Mesenchymal stem cell (in vitro differentiated cells and primary cell): ENCODE measurements around the gene COX8A.

Experiments
- DNase-seq: peaks from one replicate; pipeline ENCODE4 v3.0.0-alpha.2; 2013
- H2AFZ ChIP-seq: one replicate; pipeline ENCODE4 v1.6.1; 2013; ENCODE audit warnings: low read depth, mild to moderate bottlenecking, control low read depth, inconsistent platforms, low read length, moderate library complexity
- H2AK5ac ChIP-seq: 2 replicates; pipeline ENCODE4 v1.6.1; 2013; ENCODE audit warnings: low read length, moderate library complexity, mild to moderate bottlenecking, inconsistent platforms; ENCODE audit not compliant: severe bottlenecking
- H2BK120ac ChIP-seq: one replicate; pipeline ENCODE4 v1.6.1; 2013; ENCODE audit warnings: low read depth, mild to moderate bottlenecking, inconsistent platforms, low read length, moderate library complexity
- H2BK12ac ChIP-seq, 2 experiments: one replicate each; pipeline ENCODE4 v1.6.1; 2013; ENCODE audit warnings: inconsistent platforms in 2 of 2, low read length in 2 of 2, mild to moderate bottlenecking in 2 of 2, moderate library complexity in 2 of 2, control low read depth in 1 of 2
- H2BK15ac ChIP-seq: one replicate; pipeline ENCODE4 v1.6.1; 2013; ENCODE audit warnings: mild to moderate bottlenecking, low read depth, inconsistent platforms; ENCODE audit not compliant: poor library complexity, severe bottlenecking
- H2BK5ac ChIP-seq: 2 replicates; pipeline ENCODE4 v1.6.1; 2013; ENCODE audit warnings: low read depth, mild to moderate bottlenecking, low read length, control low read depth, inconsistent platforms; ENCODE audit not compliant: poor library complexity, severe bottlenecking
- H3K14ac ChIP-seq, 2 experiments: one replicate each; pipeline ENCODE4 v1.6.1; 2013; ENCODE audit warnings: inconsistent platforms in 2 of 2, low read length in 2 of 2, control low read depth in 1 of 2, mild to moderate bottlenecking in 1 of 2, moderate library complexity in 1 of 2
- H3K18ac ChIP-seq, 2 experiments: one replicate each; pipeline ENCODE4 v1.6.1; 2013; ENCODE audit warnings: inconsistent platforms in 2 of 2, low read length in 2 of 2, control low read depth in 1 of 2, low read depth in 1 of 2, mild to moderate bottlenecking in 1 of 2
- H3K23ac ChIP-seq, 2 experiments: one replicate each; pipeline ENCODE4 v1.6.1; 2013; ENCODE audit warnings: inconsistent platforms in 2 of 2, low read length in 2 of 2, mild to moderate bottlenecking in 2 of 2, moderate library complexity in 2 of 2, control low read depth in 1 of 2
- H3K27ac ChIP-seq: 2 replicates; pipeline ENCODE4 v1.5.1; 2013; ENCODE audit warnings: mild to moderate bottlenecking, moderate library complexity, low read length, control low read depth, inconsistent platforms; ENCODE audit not compliant: poor library complexity, severe bottlenecking
- H3K27me3 ChIP-seq, 2 experiments: 2 replicates each; pipeline versions ENCODE4 v1.6.1 to v1.7.0; 2013; ENCODE audit warnings: low read length in 2 of 2, mild to moderate bottlenecking in 2 of 2, moderate library complexity in 2 of 2, control low read depth in 1 of 2, inconsistent platforms in 1 of 2; ENCODE audit not compliant: control insufficient read depth in 1 of 2, insufficient read depth in 1 of 2
- H3K36me3 ChIP-seq, 2 experiments: 2 replicates each; pipeline versions ENCODE4 v1.6.1 to v1.7.0; 2013; ENCODE audit warnings: low read length in 2 of 2, control low read depth in 1 of 2, inconsistent platforms in 1 of 2, low read depth in 1 of 2, mild to moderate bottlenecking in 1 of 2; ENCODE audit not compliant: insufficient read depth in 2 of 2, control insufficient read depth in 1 of 2
- H3K4ac ChIP-seq, 2 experiments: one replicate each; pipeline ENCODE4 v1.6.1; 2013; ENCODE audit warnings: inconsistent platforms in 2 of 2, low read length in 2 of 2, mild to moderate bottlenecking in 2 of 2, moderate library complexity in 2 of 2, control low read depth in 1 of 2, low read depth in 1 of 2
- H3K4me1 ChIP-seq: 2 replicates; pipeline ENCODE4 v1.6.1; 2013; ENCODE audit warnings: low read depth, low read length, control low read depth; ENCODE audit not compliant: control insufficient read depth, insufficient read depth
- H3K4me2 ChIP-seq: 2 replicates; pipeline ENCODE4 v1.6.1; 2013; ENCODE audit warnings: low read length, mild to moderate bottlenecking, inconsistent platforms; ENCODE audit not compliant: poor library complexity, severe bottlenecking
- H3K4me3 ChIP-seq, 2 experiments: 2 replicates each; pipeline versions ENCODE4 v1.5.1 to v1.7.0; 2013; ENCODE audit warnings: low read length in 2 of 2, mild to moderate bottlenecking in 2 of 2, control low read depth in 1 of 2, low read depth in 1 of 2; ENCODE audit not compliant: insufficient read depth in 1 of 2
- H3K79me1 ChIP-seq: replicated peaks from 2 replicates; pipeline ENCODE4 v1.6.1; 2013; ENCODE audit warnings: mild to moderate bottlenecking, control low read depth, low read length, inconsistent platforms; ENCODE audit not compliant: poor library complexity, severe bottlenecking
- H3K9ac ChIP-seq: 2 replicates; pipeline ENCODE4 v1.7.0; 2013; ENCODE audit warnings: mild to moderate bottlenecking, low read length, moderate library complexity
- H3K9me3 ChIP-seq: 2 replicates; pipeline ENCODE4 v1.7.0; 2013; ENCODE audit warnings: mild to moderate bottlenecking, low read length; ENCODE audit not compliant: control insufficient read depth
- H4K8ac ChIP-seq: one replicate; pipeline ENCODE4 v1.6.1; 2013; ENCODE audit warnings: inconsistent platforms, mild to moderate bottlenecking, low read length, moderate library complexity
- H4K91ac ChIP-seq: one replicate; pipeline ENCODE4 v1.6.1; 2013; ENCODE audit warnings: mild to moderate bottlenecking, low read length, inconsistent platforms
- WGBS: methylation state at CpG from one replicate; pipeline ENCODE4 v1.1.7; 2013; ENCODE audit warnings: mixed read lengths; 5-methylcytosine and 5-hydroxymethylcytosine counted together

Gene COX8A

DNA sequence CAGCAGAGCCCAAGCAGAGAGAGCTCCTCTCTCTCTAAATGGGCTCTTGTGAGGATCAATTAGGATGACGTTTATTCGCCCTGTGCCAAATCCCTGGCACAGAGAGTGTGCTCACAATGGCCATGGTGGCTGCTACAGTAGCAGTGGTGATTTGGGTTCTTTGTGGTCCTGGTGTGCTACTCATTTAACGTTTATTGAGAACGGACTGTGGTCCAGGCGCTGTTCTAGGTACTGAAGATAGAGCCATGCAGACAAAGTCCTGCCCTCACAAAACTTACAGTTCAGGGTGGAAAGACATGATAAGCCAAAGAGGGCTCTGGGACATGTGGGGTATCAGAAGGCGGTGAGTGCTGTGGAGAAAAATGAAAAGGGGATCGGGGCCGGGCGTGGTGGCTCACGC is 17.1 kb downstream of the COX8A start:
- DNase-seq = no peak
- Histone ChIP-seq H3K27me3 (no peaks in the 10 kb centered on the region), H2BK15ac (no peak overlapping the region), H2BK5ac (no peak overlapping the region), H3K4me2 (no peak overlapping the region), H3K4me3 (no peak overlapping the region), H3K14ac (no peak overlapping the region), H3K9ac (no peak overlapping the region), H3K79me1 (peaks cover 53% of the 10 kb centered on the region), H3K23ac (no peak overlapping the region), H3K4ac (no peak overlapping the region), H2BK12ac (no peak overlapping the region), H2BK120ac (no peak overlapping the region), H3K27ac (no peak overlapping the region), H3K9me3 (no peaks in the 10 kb centered on the region), H3K4me1 (peaks cover 20% of the 10 kb centered on the region), H4K91ac (no peak overlapping the region), H2AFZ (no peak overlapping the region), H3K36me3 (peaks cover 66 to 80% of the 10 kb centered on the region in 2 experiments), H2AK5ac (no peak overlapping the region), H3K18ac (no peak overlapping the region), H4K8ac (no peak overlapping the region)
- WGBS = 96% methylated on average over 10 of the region's 10 CpGs

DNA sequence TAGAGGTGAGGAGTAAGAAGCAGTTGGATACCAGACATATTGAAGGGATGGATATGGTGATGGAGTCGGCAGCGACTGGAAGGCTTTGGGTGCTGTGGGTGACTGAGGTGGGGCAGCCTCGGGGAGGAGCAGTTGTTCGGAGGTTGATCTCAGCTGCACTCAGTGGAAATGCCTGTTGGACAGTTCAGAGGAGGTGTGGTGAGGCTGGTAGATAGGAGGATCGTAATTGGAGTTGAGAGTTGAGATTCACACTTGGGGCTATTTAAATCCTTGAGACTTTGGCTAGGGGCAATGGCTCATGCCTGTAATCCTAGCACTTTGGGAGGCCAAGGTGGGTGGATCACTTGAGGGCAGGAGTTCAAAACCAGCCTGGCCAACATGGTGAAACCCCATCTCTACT is 18.7 kb downstream of the COX8A start:
- WGBS = 89% methylated on average over 5 of the region's 5 CpGs
- Histone ChIP-seq H3K23ac (no peak overlapping the region), H3K14ac (no peak overlapping the region), H4K91ac (no peak overlapping the region), H3K4ac (no peak overlapping the region), H2BK15ac (no peak overlapping the region), H2AFZ (no peak overlapping the region), H3K4me2 (no peak overlapping the region), H2AK5ac (no peak overlapping the region), H3K27me3 (no peaks in the 10 kb centered on the region), H2BK12ac (no peak overlapping the region), H3K79me1 (peaks cover 52% of the 10 kb centered on the region), H4K8ac (peak overlapping the region; percentile 9), H3K18ac (no peak overlapping the region), H3K36me3 (peaks cover 80 to 94% of the 10 kb centered on the region in 2 experiments), H2BK120ac (no peak overlapping the region), H3K4me1 (peaks cover 16% of the 10 kb centered on the region), H3K9ac (no peak overlapping the region), H3K27ac (no peak overlapping the region), H3K9me3 (no peaks in the 10 kb centered on the region), H3K4me3 (no peak overlapping the region), H2BK5ac (no peak overlapping the region)
- no peak for DNase-seq

DNA sequence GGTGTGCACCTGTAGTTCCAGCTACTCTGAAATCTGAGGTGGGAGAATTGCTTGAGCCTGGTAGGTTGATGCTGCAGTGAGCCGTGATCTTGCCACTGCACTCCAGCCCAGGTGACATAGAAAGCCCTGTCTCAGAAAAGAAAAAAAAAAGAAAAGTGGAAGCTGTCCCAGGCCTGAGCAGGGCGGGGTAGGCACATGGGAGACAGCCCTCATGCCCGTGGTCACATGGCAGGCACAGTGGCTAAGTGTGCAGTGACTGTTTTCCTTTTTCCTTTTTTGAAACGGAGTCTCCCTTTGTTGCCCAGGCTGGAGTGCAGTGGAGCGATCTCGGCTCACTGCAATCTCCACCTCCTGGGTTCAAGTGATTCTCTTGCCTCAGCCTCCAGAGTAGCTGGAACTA is 19.6 kb downstream of the COX8A start:
- WGBS = 94% methylated on average over 6 of the region's 6 CpGs
- no peak overlapping the region for H3K4ac ChIP-seq
- H2BK5ac ChIP-seq = no peak overlapping the region
- no peak overlapping the region for H3K4me2 ChIP-seq
- H2AK5ac ChIP-seq = no peak overlapping the region
- H3K36me3 ChIP-seq = peaks cover 74 to 94% of the 10 kb centered on the region in 2 experiments
- no peak overlapping the region for H2BK12ac ChIP-seq
- H3K23ac ChIP-seq = no peak overlapping the region
- H3K27me3 ChIP-seq = no peaks in the 10 kb centered on the region
- H2AFZ ChIP-seq = no peak overlapping the region
- peaks cover 16% of the 10 kb centered on the region for H3K4me1 ChIP-seq
- H3K9ac ChIP-seq = no peak overlapping the region
- no peak overlapping the region for H2BK120ac ChIP-seq
- no peak overlapping the region for H3K18ac ChIP-seq
- DNase-seq = no peak
- H3K79me1 ChIP-seq = peaks cover 46% of the 10 kb centered on the region
- no peak overlapping the region for H2BK15ac ChIP-seq
- H3K9me3 ChIP-seq = no peaks in the 10 kb centered on the region
- no peak overlapping the region for H3K27ac ChIP-seq
- no peak overlapping the region for H4K91ac ChIP-seq
- no peak overlapping the region for H3K14ac ChIP-seq
- no peak overlapping the region for H3K4me3 ChIP-seq
- H4K8ac ChIP-seq = no peak overlapping the region

DNA sequence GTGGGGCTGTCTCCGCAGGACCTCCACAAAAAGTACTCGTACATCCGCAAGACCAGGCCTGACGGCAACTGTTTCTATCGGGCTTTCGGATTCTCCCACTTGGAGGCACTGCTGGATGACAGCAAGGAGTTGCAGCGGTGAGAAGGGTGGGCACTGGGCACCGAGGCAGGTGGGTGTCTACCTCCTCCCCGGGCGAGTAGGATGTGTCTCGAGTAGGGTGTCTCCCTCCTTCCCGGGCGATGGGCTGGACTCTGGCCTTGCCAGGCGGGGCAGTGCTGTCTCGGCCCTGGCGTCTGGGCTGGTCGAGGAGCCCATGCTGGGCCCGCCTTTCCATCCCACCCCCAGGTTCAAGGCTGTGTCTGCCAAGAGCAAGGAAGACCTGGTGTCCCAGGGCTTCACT is 22.1 kb downstream of the COX8A start:
- H3K4me1 ChIP-seq = peaks cover 40% of the 10 kb centered on the region
- H3K79me1 ChIP-seq = peaks cover 31% of the 10 kb centered on the region
- no peak overlapping the region for H4K8ac ChIP-seq
- peaks cover 52 to 77% of the 10 kb centered on the region in 2 experiments for H3K36me3 ChIP-seq
- H3K9me3 ChIP-seq = no peaks in the 10 kb centered on the region
- no peak overlapping the region for H3K4me3 ChIP-seq
- H3K4me2 ChIP-seq = no peak overlapping the region
- H3K4ac ChIP-seq = no peak overlapping the region
- WGBS = 96% methylated on average over 18 of the region's 18 CpGs
- no peak overlapping the region for H3K27ac ChIP-seq
- H2AK5ac ChIP-seq = no peak overlapping the region
- H2BK120ac ChIP-seq = no peak overlapping the region
- DNase-seq = no peak
- H3K23ac ChIP-seq = no peak overlapping the region
- H2BK15ac ChIP-seq = no peak overlapping the region
- no peak overlapping the region for H3K9ac ChIP-seq
- H2BK12ac ChIP-seq = no peak overlapping the region
- H4K91ac ChIP-seq = no peak overlapping the region
- no peak overlapping the region for H3K14ac ChIP-seq
- peaks cover 0 to 8% of the 10 kb centered on the region in 2 experiments for H3K27me3 ChIP-seq
- H3K18ac ChIP-seq = no peak overlapping the region
- no peak overlapping the region for H2BK5ac ChIP-seq
- H2AFZ ChIP-seq = no peak overlapping the region
